Measurements from ENCODE around the gene ZNF440. TPM values are rescaled to one million over a fixed set of nuclear protein-coding genes. Genes with fewer than 3 reads are reported as not detected.
A peak's percentile ranks its signal among the peaks of the same experiment; 100 is the strongest.

The ZNF440 gene
- total RNA-seq: 1 to 10 TPM; 2.9 to 5.5 (median 4.3) TPM
- polyA plus RNA-seq: 1 to 10 TPM; 1.6 to 9.5 TPM
- long read RNA-seq, donor 1, partial matches to known transcripts: 0 of 2 reads
- long read RNA-seq, donor 1, other reads (novel, unspliced or antisense): 1 of 2 reads
- long read RNA-seq, donor 2, full-length matches to known transcripts: 1 of 3 reads
- long read RNA-seq, donor 2, partial matches to known transcripts: 0 of 3 reads
- long read RNA-seq, donor 2, other reads (novel, unspliced or antisense): 2 of 3 reads
- long read RNA-seq, donor 3, full-length matches to known transcripts: 2 of 2 reads
- long read RNA-seq, donor 3, partial matches to known transcripts: 0 of 2 reads
- long read RNA-seq, donor 3, other reads (novel, unspliced or antisense): 0 of 2 reads

GRCh38 chr19:11814029-11814699 lies at the start of gene ZNF440:
TSS of gene ZNF440 (plus strand) at chr19:11814273. CDS start at chr19:11814448, 175 bp downstream.
- peak; percentile 100 for ATAC-seq
- 0% methylated on average over 51 to 55 of the region's 55 CpGs for WGBS, 2 donors
- DNase-seq: peak; percentile 96 to 97
- Histone ChIP-seq H3K36me3 (peaks cover 0 to 12% (median 3%) of the 10 kb centered on the region in 9 donors), H3K27ac (peak within 1 kb of the TSS; percentile 65 to 96 (median 94)), H3K4me1 (peaks cover 0 to 25% (median 12%) of the 10 kb centered on the region in 9 donors), H3K4me3 (peak within 1 kb of the TSS; percentile 68 to 99 (median 86)), H3K9me3 (peaks cover 0 to 6% (median 0%) of the 10 kb centered on the region in 11 donors), H3K27me3 (no peaks in the 10 kb centered on the region)
- TF ChIP-seq CTCF (IDR thresholded peaks at IDR 0.05): no peak
- intact Hi-C loops (cut with DNase I): loop anchor here in 2 of 10 donors (1.0 to 2.0 kb wide), 2 partner anchors 15 to 16 kb away; partner anchors contain the start of gene ZNF491 (in 2 of the 2)

GRCh38 chr19:11766597-11767591 lies 47.2 kb upstream of the ZNF440 start, which contains the start of gene ZNF441:
TSS of gene ZNF441 (plus strand) at chr19:11767000. CDS start at chr19:11767194, 194 bp downstream.
- TF ChIP-seq CTCF (IDR thresholded peaks at IDR 0.05): no peak
- Histone ChIP-seq H3K27ac (peak within 1 kb of the TSS; percentile 82 to 97 (median 93)), H3K4me3 (peak within 1 kb of the TSS; percentile 54 to 95 (median 84)), H3K9me3 (peaks cover 0 to 33% (median 0%) of the 10 kb centered on the region in 11 donors), H3K36me3 (peaks cover 0 to 6% (median 0%) of the 10 kb centered on the region in 9 donors), H3K4me1 (peaks cover 3 to 20% (median 16%) of the 10 kb centered on the region in 9 donors), H3K27me3 (no peaks in the 10 kb centered on the region)
- intact Hi-C loops (cut with DNase I): loop anchor here in 6 of 10 donors (1.0 to 5.0 kb wide), 4 partner anchors 28 to 70 kb away; partner anchors contain the start of gene ZNF823 (in 4 of the 6)
- 0 to 1% methylated on average over 61 of the region's 61 CpGs for WGBS, 2 donors
- ATAC-seq (peak; percentile 98 to 100 (median 99)), DNase-seq (peak; percentile 98)

GRCh38 chr19:11767633-11768133 lies 46.4 kb upstream of the ZNF440 start:
- Histone ChIP-seq H3K27ac (peak overlapping the region; percentile 82 to 97 (median 93)), H3K4me3 (peak overlapping the region; percentile 54 to 95 (median 84)), H3K36me3 (peaks cover 0 to 6% (median 0%) of the 10 kb centered on the region in 9 donors), H3K9me3 (peaks cover 0 to 41% (median 6%) of the 10 kb centered on the region in 11 donors), H3K4me1 (peaks cover 3 to 20% (median 16%) of the 10 kb centered on the region in 9 donors), H3K27me3 (no peaks in the 10 kb centered on the region)
- intact Hi-C loops (cut with DNase I): loop anchor here in 5 of 10 donors (2.0 to 5.0 kb wide), 3 partner anchors 29 to 70 kb away; partner anchors contain the start of gene ZNF823 (in 4 of the 5)
- no peak for TF ChIP-seq CTCF (IDR thresholded peaks at IDR 0.05)
- WGBS, 2 donors: 1% methylated on average over 20 of the region's 20 CpGs
- DNase-seq (peak; percentile 13 to 23), ATAC-seq (peak in 6 of 8 donors; percentile 6 to 22 (median 18))
